Smooth muscle cell (in vitro differentiated cells): ENCODE results near the gene LGALS7. TPM values are rescaled to one million over a fixed set of nuclear protein-coding genes. Genes with fewer than 3 reads are reported as not detected.

Source experiments
- DNase-seq: peaks from one replicate; lab custom pipeline; 2025; ENCODE audit not compliant: unreplicated experiment; lab: John Stamatoyannopoulos, UW
- H2AFZ ChIP-seq: fragments of 200-600 bp; sonication (generic); 2 replicates; pipeline ENCODE4 v1.6.0; 2016; ENCODE audit warnings: antibody characterized with exemption, low read depth, mild to moderate bottlenecking
- H3F3A ChIP-seq: fragments of 200-600 bp; sonication (generic); 2 replicates; pipeline ENCODE4 v1.6.0; 2017; ENCODE audit warnings: antibody characterized with exemption, low read depth
- H3K27ac ChIP-seq: fragments of 200-600 bp; sonication (generic); 2 replicates; pipeline ENCODE4 v1.5.1; 2016; ENCODE audit warnings: low read depth, mild to moderate bottlenecking
- H3K27me3 ChIP-seq: fragments of 200-600 bp; sonication (generic); 2 replicates; pipeline ENCODE4 v1.6.1; 2016; ENCODE audit warnings: low read depth, mild to moderate bottlenecking
- H3K36me3 ChIP-seq: fragments of 200-600 bp; sonication (generic); 2 replicates; pipeline ENCODE4 v1.5.1; 2016; ENCODE audit warnings: low read depth
- H3K4me1 ChIP-seq: fragments of 200-600 bp; sonication (generic); 2 replicates; pipeline ENCODE4 v1.5.1; 2016; ENCODE audit warnings: low read depth
- H3K4me2 ChIP-seq: fragments of 200-600 bp; sonication (generic); 2 replicates; pipeline ENCODE4 v1.6.0; 2016; ENCODE audit warnings: mild to moderate bottlenecking
- H3K4me3 ChIP-seq: fragments of 200-600 bp; sonication (generic); 2 replicates; pipeline ENCODE4 v1.5.1; 2016; ENCODE audit warnings: mild to moderate bottlenecking
- H3K79me2 ChIP-seq: fragments of 200-600 bp; sonication (generic); 2 replicates; pipeline ENCODE4 v1.6.0; 2016; ENCODE audit warnings: low read depth, mild to moderate bottlenecking
- H3K9ac ChIP-seq: fragments of 200-600 bp; sonication (generic); 2 replicates; pipeline ENCODE4 v1.6.0; 2016; ENCODE audit warnings: low read depth
- H3K9me3 ChIP-seq: fragments of 200-600 bp; sonication (generic); replicated peaks from 2 replicates; pipeline ENCODE4 v1.5.1; 2016; ENCODE audit warnings: low read depth
- H4K20me1 ChIP-seq: fragments of 200-600 bp; sonication (generic); 2 replicates; pipeline ENCODE4 v1.6.0; 2016; ENCODE audit warnings: low read depth
- CTCF ChIP-seq: fragments of 200-600 bp; sonication (generic); IDR thresholded peaks from 2 replicates; pipeline ENCODE4 v1.5.1; 2017; ENCODE audit warnings: borderline replicate concordance, mild to moderate bottlenecking, antibody characterized with exemption; ENCODE audit not compliant: insufficient read depth, poor library complexity, severe bottlenecking
- WGBS: methylation state at CpG from one replicate; pipeline ENCODE4 v1.1.7; 2016; ENCODE audit warnings: low lambda C conversion rate; 5-methylcytosine and 5-hydroxymethylcytosine counted together
- polyA plus RNA-seq: library from polyadenylated mRNA; unstranded; fragments of >200 nt; fragmentation: Nextera tagmentation; extraction: Ambion mirVana; gene quantifications from 2 replicates; pipeline ENCODE4 v1.2.1, GENCODE V29; 2016
- total RNA-seq: library from RNA; depleted of rRNA; stranded (reverse); fragments of >200 nt; gene quantifications from 2 replicates; pipeline ENCODE4 v1.2.3, GENCODE V29; 2014

LGALS7 gene
- total and polyA plus RNA-seq, 2 experiments from 2014 or later, result not detected

GRCh38 chr19:38740932-38741331, 32.4 kb downstream of the LGALS7 start:
- H2AFZ ChIP-seq, result no peak overlapping the region
- H3K4me2 ChIP-seq, result no peak overlapping the region
- H3K4me1 ChIP-seq, result no peaks in the 10 kb centered on the region
- no peaks in the 10 kb centered on the region for H3K27me3 ChIP-seq
- no peaks in the 10 kb centered on the region for H3K9me3 ChIP-seq
- no peak overlapping the region for H3K27ac ChIP-seq
- H3K4me3 ChIP-seq, result no peak overlapping the region
- 93% methylated on average over 2 of the region's 2 CpGs for WGBS
- DNase-seq, result no peak
- no peaks in the 10 kb centered on the region for H3K36me3 ChIP-seq
- TF ChIP-seq CTCF, result no peak
- H3K79me2 ChIP-seq, result no peaks in the 10 kb centered on the region
- H3F3A ChIP-seq, result no peaks in the 10 kb centered on the region
- no peaks in the 10 kb centered on the region for H4K20me1 ChIP-seq
- H3K9ac ChIP-seq, result no peak overlapping the region

- no peak for TF ChIP-seq CTCF
- DNase-seq, result no peak
- no peaks in the 10 kb centered on the region for H3K79me2 ChIP-seq
- H3K4me3 ChIP-seq, result no peak overlapping the region
- no peaks in the 10 kb centered on the region for H3K9me3 ChIP-seq
- 95% methylated on average over 9 of the region's 9 CpGs for WGBS
- H3K9ac ChIP-seq, result no peak overlapping the region
- H3K4me2 ChIP-seq, result no peak overlapping the region
- H3K27ac ChIP-seq, result no peak overlapping the region
- H2AFZ ChIP-seq, result no peak overlapping the region
- H3F3A ChIP-seq, result peaks cover 2% of the 10 kb centered on the region
- H3K27me3 ChIP-seq, result no peaks in the 10 kb centered on the region
- no peaks in the 10 kb centered on the region for H3K4me1 ChIP-seq
- H4K20me1 ChIP-seq, result no peaks in the 10 kb centered on the region
- H3K36me3 ChIP-seq, result no peaks in the 10 kb centered on the region
Observed at GRCh38 chr19:38740257-38740592, 33.1 kb downstream of the LGALS7 start.

DNA sequence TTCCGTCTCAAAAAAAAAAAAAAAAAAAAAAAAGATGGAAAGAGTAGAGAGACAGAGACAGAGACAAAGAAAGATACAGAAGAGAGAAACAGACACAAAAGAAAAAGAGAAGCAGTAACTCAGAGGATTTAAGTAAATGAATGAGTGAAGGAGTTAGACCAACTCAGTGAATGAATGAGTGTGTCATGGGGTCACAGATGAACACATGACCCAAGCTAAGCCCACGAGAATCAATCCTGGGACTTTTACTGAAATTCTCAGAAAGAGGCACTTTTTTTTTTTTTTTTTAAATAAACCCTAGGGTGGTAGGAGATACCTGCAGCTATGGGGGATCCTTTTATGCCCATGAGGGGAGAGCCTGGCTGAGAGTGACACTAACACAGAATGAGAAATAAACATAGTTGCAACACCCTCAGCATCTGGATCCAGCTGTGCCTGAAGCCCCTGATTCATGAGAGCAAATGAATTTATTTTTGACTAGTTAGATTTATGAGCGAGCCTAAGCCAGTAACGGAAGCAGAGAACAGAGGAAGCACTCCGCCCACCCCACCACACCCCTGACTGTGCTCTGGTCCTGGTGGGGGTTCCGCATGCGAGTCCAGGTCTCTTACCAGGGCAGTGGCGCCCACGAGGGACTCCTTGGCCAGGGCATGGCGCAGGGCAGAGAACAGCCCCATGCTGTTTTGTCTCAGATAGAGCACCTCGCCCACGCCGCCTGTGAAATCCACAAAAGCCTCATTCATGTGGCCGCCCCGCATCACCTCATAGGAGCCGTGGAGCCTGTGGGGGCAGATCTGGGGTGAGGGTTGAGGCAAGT, 33.7 kb downstream of the LGALS7 start:
- H3K4me3 ChIP-seq, result no peak overlapping the region
- H3K4me2 ChIP-seq, result no peak overlapping the region
- no peak for DNase-seq
- H3K36me3 ChIP-seq, result no peaks in the 10 kb centered on the region
- H3K27me3 ChIP-seq, result no peaks in the 10 kb centered on the region
- no peaks in the 10 kb centered on the region for H3K4me1 ChIP-seq
- no peak overlapping the region for H3K27ac ChIP-seq
- WGBS, result 90% methylated on average over 16 of the region's 16 CpGs
- no peak overlapping the region for H3K9ac ChIP-seq
- peaks cover 8% of the 10 kb centered on the region for H3F3A ChIP-seq
- H2AFZ ChIP-seq, result no peak overlapping the region
- no peaks in the 10 kb centered on the region for H4K20me1 ChIP-seq
- no peak for TF ChIP-seq CTCF
- H3K79me2 ChIP-seq, result no peaks in the 10 kb centered on the region
- H3K9me3 ChIP-seq, result no peaks in the 10 kb centered on the region
